Keratinocyte (primary cell): ENCODE results near the gene VAV1.

Experiments
- EZH2 ChIP-seq: IDR thresholded peaks from one replicate; pipeline ENCODE4 v1.6.1; 2012; ENCODE audit warnings: inconsistent platforms, mild to moderate bottlenecking, low read length, moderate library complexity
- TF ChIP-seq, protein P1 (sequence below), 3 experiments: IDR thresholded peaks in 1 of 3; conservative IDR thresholded peaks in 1 of 3; optimal IDR thresholded peaks in 1 of 3; 2 replicates in 2 of 3; 3 replicates in 1 of 3; pipeline versions ENCODE3 to v1.5.1; 2011; ENCODE audit warnings: low read length in 3 of 3, mild to moderate bottlenecking in 3 of 3, moderate library complexity in 2 of 3, control low read depth in 1 of 3, inconsistent platforms in 1 of 3; ENCODE audit not compliant: insufficient read depth in 2 of 3; ENCODE audit errors: extremely low read depth in 1 of 3

DNA sequence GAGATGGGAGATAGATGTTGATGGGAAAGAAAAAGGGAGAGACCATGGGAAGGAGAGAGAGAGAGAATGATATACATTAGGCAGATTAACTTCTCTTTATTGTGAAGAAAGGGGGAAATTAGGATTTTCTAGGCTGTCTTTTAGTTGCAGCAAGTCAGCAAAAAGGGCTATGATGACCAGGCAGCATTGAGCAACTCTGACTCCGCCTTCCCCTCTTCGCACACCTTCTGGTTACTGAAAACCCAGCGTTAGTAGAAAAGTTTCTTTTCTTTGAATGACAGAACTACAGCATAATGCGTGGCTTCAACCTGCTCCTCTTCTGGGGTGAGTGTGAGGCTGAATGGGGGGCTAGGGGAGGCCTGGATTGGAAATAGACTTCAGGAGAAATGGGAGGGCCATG lies 114.8 kb downstream of the VAV1 start, which contains the start of gene ADGRE1:
- TF ChIP-seq, protein P1, sequence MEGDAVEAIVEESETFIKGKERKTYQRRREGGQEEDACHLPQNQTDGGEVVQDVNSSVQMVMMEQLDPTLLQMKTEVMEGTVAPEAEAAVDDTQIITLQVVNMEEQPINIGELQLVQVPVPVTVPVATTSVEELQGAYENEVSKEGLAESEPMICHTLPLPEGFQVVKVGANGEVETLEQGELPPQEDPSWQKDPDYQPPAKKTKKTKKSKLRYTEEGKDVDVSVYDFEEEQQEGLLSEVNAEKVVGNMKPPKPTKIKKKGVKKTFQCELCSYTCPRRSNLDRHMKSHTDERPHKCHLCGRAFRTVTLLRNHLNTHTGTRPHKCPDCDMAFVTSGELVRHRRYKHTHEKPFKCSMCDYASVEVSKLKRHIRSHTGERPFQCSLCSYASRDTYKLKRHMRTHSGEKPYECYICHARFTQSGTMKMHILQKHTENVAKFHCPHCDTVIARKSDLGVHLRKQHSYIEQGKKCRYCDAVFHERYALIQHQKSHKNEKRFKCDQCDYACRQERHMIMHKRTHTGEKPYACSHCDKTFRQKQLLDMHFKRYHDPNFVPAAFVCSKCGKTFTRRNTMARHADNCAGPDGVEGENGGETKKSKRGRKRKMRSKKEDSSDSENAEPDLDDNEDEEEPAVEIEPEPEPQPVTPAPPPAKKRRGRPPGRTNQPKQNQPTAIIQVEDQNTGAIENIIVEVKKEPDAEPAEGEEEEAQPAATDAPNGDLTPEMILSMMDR (optimal IDR thresholded peaks at IDR 0.05 in 1 of 3, IDR thresholded peaks at IDR 0.05 in 1 of 3, conservative IDR thresholded peaks at IDR 0.05 in 1 of 3; ENCODE audit: extremely low read depth in 1 of 3, insufficient read depth in 2 of 3, low read length in 3 of 3): no peak
- TF ChIP-seq EZH2: no peak
